CD4-positive, alpha-beta T cell treated with Interleukin-2 at 100 ng/mL for 4 hours (primary cell): Measurements from ENCODE around the gene LEMD2.
A peak's percentile ranks its signal among the peaks of the same experiment; 100 is the strongest.

Source experiments
- DNase-seq: peaks from one replicate; pipeline ENCODE4 v3.0.0-alpha.2; 2020; ENCODE audit warnings: low spot score

The LEMD2 gene

DNA sequence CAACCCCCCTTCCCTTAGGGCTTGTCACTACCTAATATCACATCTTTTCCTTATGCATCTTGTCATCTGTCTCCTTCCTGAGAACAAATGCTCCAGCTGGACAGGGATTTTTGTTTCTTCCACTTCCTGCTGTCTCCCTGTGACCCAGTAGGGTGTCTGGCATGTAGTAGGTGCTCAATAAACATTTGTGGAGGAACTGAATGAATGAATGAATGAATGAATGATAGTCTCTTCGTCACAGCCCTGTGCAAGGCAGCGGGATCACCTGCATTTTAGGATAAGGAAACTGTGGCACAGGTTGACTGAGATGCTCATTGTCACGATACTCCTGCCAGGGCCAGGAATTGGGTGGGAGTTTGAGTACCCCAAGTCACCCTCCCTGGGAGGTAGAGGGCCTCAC lies 14.2 kb downstream of the LEMD2 start:
- no peak for DNase-seq

DNA sequence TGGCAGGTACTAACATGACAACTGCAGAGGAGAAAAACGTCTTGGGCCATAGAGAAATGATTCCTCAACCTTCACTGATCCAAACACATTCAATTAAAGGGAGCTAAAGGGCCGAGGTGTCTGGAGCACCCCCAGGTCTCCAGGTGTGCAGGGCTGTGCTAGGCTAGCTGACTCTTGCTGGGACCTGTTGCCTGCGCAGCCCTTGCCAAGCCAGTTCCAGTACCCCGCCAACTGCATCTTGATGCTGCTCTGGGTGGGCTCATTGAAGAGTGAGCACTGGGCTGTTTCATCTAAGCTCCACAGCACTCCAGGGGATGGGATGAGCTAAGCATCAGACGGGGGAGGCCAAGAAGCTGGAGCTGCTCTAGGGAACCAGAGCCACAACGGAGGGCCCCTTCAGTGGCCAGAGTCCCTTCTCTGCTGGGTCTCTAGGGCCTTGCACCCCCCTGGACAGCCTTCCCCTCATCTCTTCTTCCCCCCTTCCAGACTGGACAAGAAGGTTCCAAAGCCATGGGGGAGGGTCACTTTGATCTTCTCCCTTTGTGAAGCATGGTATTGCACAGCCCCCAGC lies 15.9 kb downstream of the LEMD2 start:
- no peak for DNase-seq

DNA sequence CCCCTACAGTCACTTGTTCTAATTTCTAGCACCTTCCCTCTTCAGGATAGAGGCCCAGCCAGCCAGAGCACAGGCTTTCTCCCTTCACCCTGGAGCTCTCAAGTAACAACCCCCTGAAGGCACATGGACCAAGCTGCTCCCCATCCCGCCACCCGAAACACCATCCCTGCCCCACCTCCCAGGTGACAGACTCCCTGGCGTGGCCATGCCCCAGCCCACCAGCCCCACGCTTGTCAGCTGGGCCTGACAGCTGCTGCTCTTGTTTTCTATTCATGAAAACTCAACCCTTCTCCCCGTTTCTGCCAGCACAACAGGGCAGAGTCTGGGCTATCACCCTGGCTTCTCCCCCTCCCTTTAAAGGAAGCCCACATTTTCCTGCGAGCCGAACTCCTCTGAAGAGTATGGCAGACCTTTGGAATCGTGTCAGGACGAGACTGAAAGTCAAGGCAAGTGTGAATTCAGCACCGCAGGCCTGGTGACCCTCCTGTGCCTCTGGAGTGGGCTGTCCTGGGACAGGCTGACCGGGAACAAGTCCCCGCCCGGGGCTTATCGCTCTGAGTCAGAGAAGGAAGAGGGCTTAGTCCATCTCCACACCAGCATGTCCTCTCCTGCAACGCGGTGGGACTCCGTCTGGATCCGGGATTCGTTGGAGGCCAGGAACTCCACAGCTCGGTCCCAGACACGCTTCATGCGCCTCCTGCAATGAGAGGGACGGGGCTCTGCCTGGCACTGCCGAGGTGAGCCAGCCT lies 16.7 kb downstream of the LEMD2 start:
- no peak for DNase-seq

DNA sequence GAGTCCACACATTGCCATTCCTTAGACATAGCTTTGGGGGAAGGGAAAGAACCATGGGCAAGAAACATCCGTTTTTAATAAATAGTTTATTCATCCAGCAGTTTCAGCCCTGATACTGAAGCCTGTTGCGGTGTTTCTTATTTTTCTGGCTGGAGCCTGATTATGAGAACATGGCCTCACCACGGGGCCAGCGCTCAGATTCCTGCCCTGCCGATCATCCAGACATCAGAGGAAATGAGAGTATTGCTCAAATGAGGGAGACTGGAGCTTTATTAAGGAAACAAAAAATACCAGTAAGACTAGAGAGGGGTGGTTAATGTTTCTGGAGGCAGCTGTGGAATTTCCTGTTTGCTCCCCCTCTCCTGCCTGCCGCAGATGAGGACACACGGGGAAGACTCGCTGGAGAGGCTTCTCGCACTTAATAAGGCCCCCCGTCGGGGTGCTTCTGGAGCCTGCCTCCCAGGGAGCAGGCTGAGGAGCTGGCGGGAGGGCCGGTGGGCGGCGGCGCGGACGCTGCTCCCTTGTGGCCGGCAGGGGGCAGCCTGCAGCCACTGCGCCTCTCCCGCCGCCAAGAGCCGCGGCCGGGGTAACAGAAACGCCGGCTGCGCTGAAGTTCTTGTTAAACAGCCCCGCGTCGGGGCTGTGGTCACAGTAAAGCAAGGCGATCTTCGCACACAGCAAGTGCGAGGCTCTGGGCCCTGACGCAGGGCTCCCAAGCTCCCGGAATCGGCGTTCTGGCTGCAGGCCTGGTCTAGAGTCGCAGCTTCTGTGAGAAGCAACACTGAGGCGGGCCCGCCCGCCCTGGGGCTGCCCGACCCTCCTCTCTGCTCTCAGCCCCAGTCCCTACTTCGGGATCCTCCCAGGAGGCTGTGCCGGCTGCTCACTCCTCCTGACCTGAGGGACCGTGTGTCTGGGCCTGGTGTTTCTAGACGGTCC lies 17.5 kb downstream of the LEMD2 start:
- peak; percentile 50 for DNase-seq

DNA sequence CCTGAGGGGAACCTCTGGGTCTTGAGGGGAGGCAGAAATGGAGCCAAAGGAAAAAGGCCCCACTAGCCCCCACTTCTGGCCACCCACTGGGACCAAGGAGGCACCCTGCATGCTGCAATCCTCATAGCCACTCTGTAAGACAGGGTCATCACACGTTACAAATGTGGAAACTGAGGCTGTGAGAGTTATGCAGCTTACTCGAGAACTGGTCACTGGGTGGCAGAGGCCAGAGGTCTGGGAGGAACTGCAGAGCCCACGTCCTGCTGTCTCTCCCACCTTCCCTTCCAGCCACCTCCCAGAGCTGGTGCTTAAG lies 18.1 kb downstream of the LEMD2 start:
- no peak for DNase-seq

DNA sequence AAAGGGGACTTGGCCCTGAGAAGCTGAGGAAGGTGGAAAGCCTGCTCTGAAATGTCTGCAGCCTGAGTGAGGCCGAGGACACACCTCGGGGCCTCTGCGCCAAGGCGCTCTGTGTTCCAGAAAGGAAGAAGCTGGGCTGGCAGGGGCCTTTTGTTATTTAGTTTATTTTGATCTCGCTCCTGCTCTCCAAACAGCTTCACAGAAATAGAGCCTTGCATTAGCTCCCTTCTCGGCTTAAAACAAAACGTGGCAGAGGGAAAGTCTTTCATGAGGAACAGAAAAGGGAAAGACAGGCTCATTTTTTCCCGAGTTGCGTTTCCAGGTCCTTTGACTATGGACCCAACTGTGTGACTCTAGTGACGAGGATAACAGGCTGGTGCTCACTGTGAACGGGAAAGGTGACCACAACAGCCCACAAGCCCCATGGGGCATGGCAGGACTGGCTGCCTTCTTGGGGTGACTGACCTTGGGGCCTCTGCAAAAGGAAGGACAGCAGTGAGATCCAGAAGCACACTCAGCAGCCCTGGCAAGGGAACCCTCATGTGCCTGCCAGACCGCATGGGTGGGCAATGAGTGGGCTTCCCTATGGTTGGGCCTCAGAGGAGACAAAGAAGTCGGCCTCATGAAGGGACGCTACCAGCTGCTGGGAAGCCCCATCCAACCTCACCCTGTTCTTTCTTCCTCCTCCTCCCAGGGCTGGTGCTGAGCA lies 18.7 kb downstream of the LEMD2 start:
- no peak for DNase-seq

DNA sequence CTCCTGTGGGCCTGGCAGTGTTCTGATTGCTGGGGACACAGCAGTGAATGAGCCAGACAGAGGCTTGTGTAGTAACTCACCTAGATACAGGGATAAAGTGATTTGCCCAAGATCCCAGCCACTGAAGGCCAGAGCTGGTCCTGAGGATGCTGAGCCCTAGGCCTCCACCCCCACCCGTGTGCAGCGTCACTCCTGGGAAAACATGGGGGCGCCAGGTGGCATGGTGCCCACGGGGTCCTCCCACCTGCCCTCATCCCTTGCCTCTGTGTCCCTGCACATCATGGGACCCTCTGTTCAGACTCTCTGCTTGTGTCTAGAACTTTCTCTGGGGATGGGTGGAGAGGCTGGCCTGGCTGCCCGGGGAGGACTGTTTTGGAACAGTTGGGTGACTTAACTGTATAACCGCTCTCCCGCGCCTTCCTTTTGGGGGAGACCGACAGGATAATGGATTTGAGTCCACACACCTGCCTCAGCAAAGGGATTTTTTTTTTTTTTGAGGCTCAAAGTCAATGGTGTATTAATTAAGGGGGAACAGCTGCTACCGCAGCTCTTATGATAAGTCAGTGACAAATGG lies 19.6 kb downstream of the LEMD2 start:
- no peak for DNase-seq

DNA sequence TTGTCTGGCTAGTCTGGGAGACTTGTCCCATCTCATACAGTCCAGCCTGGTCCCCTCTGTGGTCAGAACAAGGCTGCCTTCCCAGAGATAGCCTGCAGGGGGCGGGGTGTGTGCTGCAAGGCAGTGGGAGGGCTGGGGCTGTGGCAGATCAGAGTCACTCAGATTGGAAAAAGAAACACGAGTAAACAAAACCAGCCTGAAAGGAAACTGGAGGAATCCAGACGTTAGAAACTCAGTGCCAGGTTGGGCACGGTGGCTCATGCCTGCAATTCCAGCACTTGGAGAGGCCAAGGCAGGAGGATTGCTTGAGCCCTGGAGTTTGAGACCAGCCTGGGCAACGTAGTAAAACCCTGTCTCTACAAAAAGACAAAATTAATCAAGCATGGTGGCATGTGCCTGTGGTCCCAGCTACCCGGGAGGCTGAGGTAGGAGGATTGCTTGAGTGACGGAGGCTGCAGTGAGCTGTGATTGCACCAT lies 20.2 kb downstream of the LEMD2 start:
- DNase-seq = peak; percentile 72

DNA sequence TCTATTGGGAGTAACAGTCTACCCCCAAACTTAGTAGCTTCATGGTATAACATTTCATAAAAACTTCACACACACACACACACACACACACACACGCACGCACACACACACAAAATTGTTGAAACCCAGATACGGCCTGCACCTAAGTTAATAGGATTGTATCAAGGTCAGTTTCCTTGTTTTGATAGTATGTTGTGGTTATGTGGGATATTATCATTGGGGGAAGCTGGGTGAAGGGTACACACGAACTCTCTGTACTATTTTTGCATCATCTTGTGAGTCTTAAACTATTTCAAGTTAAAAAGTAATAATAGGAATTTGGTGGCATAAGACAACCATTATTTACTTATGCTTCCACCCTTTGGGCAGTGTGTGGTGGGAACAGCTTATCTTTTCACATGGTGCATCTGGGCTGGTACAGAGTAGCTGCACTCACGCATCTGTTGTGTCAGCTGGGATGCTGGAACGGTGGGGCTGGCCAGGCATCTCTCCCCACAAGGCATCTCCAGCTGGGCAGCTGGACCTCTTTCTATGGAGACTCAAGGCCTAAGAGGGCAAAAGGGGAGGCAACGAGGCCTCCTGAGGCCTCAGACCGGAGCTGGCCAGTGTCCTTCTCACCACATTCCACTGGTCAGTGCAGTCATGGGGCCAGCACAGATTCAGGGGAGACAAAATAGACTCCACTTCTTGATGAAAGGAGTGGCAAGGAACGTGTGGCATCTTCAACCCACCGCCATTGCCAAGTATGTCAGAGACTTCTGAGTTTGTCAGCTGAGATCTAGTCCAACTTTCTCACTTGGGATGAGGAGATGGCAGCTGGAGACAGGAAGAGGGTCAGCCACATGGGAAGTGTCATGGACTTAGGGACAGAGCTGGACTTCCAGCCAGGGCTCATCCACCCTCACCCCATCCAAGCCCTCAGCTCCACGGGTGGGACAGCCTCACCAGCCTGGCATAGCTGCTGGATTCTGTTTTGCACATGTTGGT lies 21.7 kb downstream of the LEMD2 start:
- no peak for DNase-seq

DNA sequence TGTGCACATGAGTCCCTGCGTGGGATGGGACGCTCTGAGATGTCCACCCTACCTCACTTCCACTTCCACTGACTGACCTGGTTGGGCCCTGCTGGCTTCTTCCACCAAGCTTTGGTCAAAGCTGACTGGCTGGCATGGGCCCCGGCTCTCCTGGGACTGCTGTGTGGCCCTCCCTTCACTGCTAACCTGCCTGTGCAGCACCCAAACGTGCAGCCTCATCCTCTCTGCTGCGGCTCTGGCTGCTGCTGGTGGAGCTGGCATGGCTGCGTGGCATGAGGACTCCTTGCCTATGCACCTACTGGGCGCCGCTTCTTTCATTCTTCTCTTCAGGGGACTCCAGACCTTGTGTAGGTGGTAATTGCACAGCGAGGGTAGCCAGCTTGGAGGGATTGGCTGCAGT lies 23.6 kb downstream of the LEMD2 start:
- no peak for DNase-seq

DNA sequence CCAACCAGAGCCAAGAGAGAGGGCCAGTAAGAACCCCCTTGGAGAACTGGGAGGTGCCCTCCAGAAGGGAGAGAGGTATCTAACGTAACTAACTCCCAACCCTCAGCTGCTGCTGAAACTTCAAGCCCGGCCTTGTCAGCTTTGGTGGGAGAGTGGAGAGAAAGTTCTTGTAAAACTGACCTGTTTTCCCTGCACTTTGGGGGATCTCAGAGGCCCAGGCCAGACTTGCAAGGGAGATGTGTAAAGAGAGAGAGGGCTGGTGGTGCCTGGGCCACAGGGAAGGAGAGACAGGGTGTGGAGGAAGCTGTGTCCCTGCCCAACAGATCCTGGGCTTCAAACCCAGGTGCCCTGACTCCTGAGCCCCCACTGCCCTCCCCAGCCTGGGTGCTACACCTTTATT lies 24.9 kb downstream of the LEMD2 start:
- no peak for DNase-seq

DNA sequence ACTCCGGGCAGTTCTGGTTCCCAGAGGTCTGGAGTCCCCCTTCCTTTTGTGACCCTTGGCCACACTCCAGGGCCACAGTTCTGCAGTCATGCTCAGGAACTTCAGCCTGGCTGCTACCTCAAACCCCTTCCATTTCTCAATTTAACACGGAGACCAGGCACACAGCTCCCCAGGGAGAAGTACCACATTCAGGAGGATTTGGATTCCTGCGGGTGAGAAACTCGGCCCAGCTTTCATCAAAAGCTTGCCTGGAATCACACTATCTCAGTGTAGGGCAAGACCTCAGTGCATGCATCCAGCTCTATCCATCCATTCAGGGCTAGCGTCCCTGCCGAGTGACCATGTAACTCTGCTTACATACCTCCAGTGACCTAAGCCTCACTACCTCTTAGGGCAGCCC lies 25.4 kb downstream of the LEMD2 start:
- DNase-seq = no peak

DNA sequence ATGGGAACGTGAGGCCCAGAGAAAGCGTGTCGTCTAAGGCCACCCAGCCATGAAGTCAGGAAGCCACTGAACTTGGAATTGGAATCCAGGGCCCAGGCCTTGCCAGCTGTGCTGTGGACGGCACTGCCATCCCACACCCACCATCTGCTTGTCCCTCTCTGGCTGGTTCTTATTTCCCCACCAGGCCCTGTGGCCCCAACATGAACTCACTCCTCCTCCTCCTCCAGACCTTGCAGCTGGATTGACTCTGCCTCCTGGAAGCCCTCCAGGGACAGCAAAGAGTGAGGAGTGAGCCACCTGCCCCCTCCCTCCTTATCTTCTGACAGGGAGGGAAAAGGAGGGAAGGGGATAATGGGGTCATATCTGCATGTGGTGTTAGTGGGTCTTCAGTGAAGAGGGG lies 26.2 kb downstream of the LEMD2 start:
- DNase-seq = no peak

DNA sequence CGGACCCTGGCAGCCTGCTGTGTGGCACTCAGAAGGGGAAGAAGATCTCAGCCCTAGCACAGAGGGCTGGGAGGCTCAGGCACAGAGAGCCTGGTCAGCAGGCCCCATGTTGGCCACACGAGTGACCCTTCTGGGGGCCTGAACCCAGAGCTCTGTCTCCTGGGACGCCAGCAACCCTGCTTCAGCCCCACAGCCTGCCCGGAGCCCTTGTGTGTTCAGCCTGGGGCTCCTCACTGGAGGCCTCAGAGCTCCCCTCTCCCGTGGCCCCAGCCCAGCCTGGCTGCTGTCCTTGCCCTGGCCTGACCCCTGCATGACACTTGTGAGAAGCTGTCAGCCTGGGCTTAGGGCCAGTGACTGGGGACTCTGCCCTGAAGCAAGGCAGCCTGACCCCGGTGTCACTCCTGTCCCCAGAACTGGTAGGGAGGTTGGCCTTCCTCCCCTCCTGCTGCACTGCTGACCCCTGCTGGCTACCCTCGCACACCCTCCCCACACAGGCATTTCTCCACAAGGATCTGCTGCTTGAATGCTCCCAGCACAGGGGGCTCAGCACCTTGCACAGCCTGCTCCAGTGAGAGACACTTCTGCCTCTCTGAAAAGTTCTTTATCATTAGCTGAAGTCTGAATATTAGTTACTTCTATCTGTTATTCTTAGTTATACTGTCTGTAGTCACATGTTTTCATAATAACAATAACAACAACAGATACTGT lies 26.9 kb downstream of the LEMD2 start:
- DNase-seq = peak; percentile 22

DNA sequence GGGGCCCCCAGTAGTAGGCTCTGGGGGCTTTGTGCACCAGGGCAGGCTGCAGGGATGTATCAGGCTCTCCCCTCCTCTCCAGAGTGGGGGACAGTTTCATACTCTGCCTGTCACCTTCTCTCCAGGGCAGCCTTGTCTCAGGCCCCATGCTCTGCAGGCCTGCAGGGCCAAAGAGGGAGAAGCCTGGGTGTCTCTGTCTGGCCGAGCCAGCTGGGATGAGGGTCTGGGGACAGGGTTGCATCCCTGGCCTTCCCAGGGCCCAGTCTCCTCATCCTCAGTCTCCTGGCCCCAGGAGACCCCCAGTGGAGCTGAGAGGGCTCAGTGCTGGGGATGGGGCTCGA lies 27.4 kb downstream of the LEMD2 start:
- no peak for DNase-seq

DNA sequence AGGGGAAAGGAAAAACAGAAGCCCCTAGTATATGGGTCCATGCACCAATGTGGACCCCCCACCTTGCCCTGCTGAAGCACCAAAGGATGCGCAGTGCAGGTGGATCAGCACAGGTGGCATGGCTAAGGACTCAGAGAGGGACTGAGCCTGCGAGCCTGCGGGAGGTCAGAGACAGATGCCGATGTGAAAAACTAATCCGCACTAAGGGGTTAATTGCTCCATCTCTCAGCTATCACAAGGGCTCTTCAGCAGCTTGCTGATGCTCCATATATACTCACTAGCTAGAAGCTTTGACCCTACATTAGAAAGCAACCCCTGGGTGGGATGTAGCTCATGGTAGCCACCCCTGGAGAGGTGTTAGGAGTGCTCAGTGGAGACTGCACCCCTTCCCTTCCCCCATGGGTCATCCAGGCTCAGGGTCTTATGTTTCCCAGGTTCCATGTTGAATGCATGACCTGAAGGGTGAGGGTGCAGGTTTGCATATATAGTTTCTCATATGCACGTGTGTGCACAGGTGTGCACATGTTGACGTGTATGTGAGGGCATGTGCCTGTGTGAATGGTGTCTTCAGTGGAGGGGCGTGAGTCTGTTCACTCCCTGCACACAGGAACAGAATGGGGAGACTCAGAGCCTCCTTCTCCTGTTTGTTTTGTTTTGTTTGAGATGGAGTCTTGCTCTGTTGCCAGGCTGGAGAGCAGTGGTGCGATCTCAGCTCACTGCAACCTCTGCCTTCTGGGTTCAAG lies 28.9 kb downstream of the LEMD2 start:
- no peak for DNase-seq

DNA sequence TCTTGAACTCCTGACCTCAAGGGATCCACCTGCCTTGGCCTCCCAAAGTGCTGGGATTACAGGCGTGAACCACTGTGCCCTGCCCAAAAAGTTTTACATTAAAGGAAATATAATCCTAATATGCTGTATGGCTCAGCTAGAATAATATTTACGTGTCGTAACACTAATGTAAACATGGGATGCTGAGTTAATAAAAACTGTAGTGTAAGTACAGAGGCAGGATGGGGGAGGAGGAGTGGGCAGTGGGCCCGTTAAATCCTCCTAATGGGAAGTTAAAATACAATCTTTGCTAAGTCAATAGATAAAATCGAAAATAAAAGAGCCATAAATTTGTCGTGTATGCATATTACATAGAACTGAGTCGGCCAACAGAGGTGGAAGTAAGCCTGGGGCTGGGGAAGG lies 30.1 kb downstream of the LEMD2 start:
- DNase-seq = no peak

DNA sequence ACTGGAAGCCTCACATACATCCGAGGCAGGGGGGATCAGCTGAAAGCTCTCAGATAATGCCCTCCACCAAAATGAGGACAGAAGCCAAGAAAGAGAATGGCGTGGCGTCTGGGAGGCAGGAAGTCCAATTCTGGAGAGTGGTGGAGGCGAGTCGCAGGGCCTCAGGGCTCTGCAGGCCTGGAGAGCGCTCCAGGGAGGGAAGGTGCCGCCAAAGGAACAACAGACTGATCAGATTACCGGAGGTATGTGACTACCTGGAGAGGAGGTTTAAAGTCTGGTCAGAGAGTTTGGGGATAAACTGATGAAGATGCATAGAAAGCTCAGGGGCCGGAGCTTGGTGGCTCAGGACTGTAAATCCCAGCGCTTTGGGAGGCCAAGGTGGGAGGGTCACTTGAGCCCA lies 31.0 kb downstream of the LEMD2 start:
- no peak for DNase-seq

DNA sequence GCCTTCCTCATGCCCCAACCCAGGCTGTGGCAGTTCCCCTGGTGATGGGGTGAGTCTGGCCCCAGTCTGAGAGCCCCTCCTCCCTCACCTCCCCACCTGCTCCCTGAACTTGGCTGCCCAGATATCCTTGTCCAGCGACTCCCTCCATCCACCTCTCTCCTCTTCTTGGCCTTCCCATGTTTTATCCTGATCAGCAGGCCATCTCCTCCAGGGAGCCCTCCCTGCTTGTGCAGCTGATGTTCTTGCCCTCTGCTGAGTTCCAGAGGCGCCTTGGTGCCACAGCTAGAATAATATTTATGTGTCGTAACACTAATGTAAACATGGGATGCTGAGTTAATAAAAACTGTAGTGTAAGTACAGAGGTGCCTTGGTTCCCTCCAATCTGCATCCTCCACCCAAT lies 31.8 kb downstream of the LEMD2 start:
- DNase-seq = no peak
